GM19043 (cell line): ENCODE data around the gene RGPD3.
"Not testable (repeated sequence)": the region's sequence is repeated elsewhere in the genome, so short reads cannot be mapped to it uniquely, and the experiment has no call there.

Source experiments
- ATAC-seq: cut with Tn5 transposase; IDR thresholded peaks from one replicate; pipeline ENCODE4 v1.9.1; 2021; ENCODE audit warnings: low read depth; ENCODE audit not compliant: unreplicated experiment

Gene RGPD3

DNA sequence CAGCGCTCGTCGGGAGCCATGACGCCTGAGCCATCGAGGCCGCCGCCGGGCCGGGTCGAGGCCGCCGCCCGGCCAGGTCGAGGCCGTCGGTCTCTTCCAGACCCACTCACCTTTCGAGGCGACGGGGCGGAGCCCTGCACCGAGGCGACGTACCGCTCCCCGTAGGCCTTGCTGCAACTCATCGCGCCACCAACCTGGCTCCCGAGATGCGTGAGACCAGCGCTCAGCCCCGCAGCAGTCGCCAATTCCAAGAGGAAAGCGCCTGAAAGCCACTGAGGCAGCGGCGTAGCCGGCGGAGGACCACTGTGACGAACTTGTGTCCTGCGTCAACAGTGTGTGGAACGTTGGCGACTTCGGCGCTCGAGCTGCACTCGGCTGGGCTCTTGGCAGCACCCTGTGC is at the start of gene RGPD3:
Gene RGPD3, minus strand, starts transcription at position 307 of the 400 bp plus-strand sequence. Its CDS starts 125 bp downstream, at position 182.
- ATAC-seq = not testable (repeated sequence)

DNA sequence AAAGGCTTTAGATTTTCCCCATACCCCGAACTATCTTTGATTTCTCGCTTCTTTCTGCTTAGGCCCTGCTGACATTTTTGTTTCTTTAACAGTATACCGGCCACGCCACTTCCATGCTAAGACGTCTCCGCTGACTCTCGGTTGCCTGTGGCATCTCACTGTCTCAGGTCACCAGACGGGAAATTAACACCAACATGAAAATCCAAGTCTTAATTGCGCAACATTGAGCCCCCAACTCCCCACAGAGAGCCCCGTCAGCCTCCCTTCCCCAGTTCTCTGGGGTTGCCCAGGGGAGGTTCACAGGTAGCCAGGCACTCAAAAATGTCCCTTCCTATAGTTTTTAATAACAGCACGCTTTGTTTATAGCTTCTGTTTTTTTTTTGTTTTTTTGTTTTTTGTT is 49.1 kb upstream of the RGPD3 start:
- ATAC-seq = no peak

DNA sequence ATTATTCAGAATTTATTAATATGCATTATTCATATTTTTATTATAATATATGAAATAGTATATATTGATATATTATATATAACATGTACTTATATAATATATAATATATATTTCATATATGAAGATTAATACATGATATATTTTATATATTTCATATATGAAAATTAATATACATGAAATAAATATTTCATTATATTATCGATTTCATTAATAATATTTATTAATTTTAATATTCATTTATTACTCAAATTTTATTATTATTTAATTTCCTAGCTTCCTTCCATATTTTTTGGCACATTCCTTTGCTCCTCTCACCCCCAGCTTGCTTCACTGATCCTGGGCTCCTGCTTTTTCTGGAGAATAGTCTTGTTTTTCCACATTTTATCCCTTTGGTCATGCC is 48.7 kb upstream of the RGPD3 start:
- no peak for ATAC-seq

DNA sequence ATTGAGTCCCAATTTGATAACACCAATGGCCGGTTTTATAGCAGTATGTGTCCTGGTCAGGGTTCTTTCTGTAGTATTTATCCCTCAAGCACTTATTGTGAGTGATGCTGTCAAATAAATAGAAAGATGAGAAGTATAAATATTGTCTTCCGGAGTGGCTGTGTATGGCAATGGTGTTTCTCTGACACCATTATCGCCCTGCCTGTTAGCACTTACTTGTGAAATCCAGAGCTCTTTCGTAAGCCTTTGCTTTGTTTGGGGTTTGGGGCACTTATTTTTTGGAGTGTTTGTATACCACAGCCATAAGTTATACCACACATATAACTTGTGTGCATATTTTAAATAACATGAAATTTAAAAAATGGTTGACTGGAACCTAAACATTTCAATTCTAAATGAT is 48.2 kb upstream of the RGPD3 start:
- ATAC-seq = no peak

- ATAC-seq = not testable (repeated sequence)
Measured at GRCh38 chr2:106514827-106515226, 46.6 kb upstream of the RGPD3 start.

DNA sequence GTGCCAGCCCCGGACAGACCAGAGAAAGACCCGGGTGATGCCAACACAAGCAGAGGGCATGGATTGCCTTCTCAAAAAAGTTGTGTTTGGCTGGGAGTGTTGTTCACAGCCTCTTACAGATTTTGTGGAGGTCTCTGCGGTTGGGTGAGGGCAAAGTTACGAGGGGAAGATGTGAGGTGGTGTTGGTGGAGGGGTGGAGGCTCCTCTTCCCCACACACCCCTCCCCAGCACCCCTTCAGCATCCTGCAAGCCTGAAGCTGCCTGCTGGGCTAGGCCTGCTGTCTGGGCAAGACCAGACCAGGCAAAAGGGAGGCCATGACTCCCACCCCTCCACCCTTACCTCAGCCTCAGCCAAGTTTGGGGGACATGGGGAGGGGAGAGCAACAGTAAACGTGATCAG is 45.2 kb upstream of the RGPD3 start:
- ATAC-seq = not testable (repeated sequence)

DNA sequence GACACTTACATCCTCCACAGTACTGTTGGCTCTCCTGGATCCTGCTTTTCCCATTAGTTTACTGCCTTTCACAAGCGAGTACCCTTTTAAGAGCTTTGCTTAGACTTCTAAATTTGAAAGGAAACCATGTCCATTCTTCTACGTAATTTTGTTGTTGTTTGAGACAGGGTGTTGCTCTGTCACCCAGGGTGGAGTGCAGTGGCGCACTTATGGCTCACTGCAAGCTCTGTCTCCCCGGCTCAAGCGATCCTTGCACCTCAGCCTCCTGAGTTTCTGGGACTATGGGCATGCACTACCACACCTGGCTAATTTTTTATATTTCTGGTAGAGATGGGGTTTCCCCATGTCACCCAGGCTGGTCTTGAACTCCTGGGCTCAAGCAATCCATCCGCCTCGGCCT is 43.7 kb upstream of the RGPD3 start:
- not testable (repeated sequence) for ATAC-seq

- ATAC-seq = not testable (repeated sequence)
Measured at GRCh38 chr2:106511476-106511901, 43.3 kb upstream of the RGPD3 start.

GRCh38 chr2:106510791-106511190 is 42.6 kb upstream of the RGPD3 start:
- ATAC-seq = not testable (repeated sequence)

DNA sequence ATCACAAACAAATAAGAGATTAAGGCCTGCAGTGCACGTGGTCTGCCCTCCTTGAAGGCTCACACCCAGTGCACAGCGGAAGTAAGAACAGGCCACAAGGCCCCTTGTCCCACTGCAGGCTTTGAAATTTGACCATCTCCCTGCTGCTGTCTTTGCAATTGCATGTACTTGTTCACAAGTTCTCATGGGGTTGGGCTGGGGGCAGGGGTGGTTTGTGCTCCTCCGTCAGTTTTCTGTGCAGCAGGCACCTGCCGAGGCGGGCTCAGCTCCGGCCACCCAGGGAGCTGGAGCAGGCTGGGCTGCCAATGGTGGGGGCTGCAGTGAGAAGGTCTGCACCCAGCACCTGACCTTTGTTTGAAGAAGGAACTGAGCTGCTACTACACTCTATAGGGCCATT is 41.2 kb upstream of the RGPD3 start:
- not testable (repeated sequence) for ATAC-seq

DNA sequence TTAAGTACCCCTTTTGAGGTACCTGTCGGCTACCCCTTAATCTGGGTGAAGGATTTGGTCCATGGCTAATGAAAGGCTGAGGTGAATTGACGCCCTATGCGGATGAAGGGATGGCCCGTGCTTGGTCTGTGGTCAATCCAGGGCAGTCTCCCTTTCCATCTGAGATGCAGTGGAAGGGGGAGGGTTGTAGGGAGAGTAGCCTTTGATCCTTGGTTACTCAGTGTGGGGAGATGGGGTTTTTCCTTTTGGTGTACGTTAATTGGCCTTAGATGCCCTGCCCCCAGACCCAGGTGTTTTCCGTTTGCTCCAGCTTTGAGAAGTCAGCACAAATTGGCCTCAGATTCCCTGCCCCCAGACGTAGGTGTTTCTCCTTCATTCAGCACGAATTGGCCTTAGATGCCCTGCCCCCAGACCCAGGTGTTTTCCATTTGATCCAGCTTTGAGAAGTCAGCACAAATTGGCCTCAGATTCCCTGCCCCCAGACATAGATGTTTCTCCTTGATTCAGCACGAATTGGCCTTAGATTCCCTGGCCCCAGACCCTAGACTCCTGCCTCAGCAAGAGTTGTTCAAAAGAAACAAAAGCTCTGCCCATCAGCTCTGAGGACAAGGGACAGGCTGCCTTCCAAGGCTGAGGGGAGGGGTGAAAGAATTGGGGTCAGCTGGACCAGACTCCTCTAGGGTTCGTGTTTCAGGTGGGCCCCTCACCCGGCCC is 40.6 kb upstream of the RGPD3 start:
- ATAC-seq = not testable (repeated sequence)

DNA sequence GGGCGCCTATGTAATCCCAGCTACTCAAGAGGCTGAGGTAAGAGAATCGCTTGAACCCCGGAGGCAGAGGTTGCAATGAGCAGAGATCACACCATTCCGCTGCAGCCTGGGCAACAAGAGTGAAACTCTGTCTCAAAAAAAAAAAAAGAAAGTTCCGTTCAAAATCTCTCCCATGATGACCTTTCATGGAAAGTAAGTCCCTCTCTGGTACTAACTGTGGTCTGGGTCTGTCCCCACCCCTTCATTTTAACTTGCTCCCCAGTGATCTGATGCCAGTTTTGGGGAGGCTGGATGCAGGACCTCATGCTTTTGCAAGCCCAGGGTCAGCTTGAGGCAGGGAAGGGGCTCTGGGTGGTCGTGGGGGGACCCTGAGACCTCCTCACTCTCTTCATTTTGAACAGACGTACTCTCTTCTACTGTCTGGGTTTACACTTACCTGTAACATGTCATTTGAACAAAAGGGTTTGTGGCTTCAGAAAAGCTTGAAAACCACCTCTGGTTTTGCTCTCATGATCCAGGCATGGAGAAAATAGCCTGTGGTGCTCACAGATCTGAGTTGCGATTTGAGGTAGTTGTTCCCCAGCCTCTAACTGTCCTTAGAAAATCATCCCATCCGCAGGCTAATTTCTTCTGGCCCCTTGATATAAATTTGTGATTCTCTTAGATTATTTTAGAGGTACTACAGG is 37.9 kb upstream of the RGPD3 start:
- ATAC-seq = not testable (repeated sequence)

GRCh38 chr2:106504787-106505186 is 36.6 kb upstream of the RGPD3 start:
- not testable (repeated sequence) for ATAC-seq

DNA sequence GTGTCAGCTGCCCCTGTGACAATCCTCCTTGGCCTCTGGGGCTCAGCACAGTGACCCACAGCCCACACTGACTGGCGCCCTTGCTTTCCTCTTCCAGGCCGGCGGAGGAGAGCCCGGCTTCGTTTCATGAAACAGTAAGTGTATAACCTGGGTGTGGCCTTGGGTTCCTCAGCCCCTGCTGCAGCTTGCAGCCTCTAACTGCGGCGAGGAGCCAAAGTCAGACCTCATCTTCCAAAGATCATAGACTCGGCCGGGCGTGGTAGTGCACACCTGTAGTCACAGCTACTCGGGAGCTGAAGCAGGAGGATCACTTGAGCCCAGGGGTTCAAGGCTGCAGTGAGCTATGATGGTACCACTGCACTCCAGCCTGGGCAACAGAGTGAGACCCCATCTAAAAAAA is 36.0 kb upstream of the RGPD3 start:
- ATAC-seq = not testable (repeated sequence)

GRCh38 chr2:106502351-106502750 is 34.1 kb upstream of the RGPD3 start:
- not testable (repeated sequence) for ATAC-seq

DNA sequence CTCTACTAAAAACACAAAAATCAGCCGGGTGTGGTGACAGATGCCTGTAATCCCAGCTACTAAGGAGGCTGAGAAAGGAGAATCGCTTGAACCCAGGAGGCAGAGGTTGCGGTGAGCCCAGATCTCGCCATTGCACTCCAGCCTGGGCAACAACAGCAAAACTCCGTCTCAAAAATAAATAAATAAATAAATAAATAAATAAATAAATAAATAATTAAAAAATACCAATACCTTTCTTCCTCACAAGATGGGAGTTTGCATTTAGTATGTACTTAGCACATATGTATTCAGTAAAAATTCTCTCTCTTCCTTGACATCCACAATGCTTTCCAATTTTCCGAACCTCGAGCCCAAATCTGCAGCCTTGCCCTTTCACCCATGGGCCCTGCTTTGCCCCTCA is 32.1 kb upstream of the RGPD3 start:
- ATAC-seq = not testable (repeated sequence)

DNA sequence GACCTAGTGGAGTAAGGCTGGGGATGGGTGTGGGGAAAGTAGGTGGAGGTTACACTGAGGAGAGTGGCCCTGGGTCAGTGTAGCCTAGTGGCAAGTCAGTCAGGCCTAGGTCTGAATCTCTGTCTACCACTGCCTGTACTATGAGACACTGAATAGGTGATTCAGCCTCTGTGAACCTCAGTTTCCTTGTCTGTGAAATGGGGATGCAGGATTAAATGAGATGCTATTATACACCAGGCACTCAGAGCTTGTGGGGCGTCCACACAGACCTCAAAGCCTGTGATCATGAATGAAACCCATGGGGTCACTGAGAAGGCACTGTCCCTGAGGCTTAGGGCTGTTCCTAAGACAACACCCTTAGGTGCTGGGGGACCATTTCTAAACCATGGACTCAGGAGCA is 30.3 kb upstream of the RGPD3 start:
- ATAC-seq = not testable (repeated sequence)

DNA sequence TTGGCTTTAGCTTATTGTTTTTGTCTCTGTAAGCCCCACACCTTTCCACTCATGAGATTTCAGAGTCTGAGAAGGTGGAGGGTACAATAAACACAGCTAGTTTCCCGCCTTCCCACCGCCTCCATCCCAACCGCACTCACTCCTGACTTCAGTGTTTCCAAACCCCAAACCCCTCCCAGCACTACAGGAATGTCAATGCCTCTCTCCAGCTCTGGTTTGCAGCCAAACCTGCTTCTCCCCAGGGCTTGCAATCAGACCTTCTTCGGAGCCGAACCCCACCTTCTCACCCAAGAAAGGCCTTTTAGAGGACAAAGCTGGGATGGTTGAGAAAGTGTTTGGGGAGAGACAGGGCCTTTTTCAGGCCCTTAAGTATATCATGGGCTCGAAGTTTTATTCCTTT is 24.7 kb upstream of the RGPD3 start:
- ATAC-seq = not testable (repeated sequence)

GRCh38 chr2:106492399-106492798 is 24.2 kb upstream of the RGPD3 start:
- not testable (repeated sequence) for ATAC-seq

DNA sequence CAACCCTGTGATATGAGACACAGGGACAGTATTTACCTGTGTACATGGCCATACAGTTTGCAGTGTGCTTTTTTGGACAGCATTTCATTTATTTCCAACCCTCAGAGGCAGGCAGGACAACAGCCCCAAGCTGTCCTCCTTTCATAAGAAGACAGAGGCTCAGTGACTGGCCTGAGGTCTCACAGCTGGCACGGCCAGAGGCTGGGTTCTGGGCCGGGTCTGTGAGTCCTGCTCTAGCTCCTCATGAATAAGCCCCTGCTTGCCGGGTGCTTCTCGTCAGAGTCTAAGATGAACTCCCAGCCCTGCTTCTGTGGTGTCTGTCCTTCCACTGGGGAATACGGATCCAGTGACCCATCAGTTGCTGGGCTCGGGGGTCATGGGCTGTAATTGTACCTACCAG is 21.5 kb upstream of the RGPD3 start:
- ATAC-seq = not testable (repeated sequence)

DNA sequence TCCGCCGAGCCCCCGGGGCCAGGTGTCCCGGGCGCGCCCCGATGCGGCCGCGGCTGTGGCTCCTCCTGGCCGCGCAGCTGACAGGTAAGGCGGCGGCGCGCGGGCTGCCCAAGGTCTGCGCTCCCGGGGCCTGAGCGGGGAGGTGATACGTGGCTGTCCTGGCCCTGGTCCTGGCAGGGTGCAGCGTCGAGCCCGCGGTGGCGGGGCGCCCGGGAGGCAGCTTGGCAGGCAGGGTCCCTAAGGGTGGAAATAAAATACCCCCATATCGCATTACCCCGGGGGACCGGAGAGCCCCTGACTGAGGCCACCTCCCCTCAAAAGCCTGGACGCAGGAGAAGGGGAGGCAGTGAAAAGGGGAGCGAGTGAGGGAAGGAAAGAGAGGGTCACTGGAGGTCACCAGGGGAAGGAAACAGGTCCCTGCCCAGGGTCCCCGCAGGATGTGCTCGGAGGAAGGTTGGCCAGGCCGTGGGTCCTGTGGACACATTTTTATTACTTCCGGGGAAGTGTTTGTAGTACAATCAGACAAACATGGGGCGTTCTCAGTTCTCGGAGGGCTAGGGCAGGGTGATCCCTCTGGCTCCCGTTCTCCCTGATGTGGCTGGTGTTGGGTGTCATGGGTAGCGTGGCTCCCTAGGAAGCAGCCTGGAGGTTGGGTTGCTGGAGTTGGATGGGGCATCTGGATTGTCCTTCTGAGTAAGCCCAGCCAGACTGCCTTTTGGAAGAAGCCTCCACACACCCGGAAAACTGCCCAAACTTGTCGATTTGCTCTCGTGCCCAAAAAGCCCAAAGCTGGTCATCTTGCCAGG is 19.4 kb upstream of the RGPD3 start:
- not testable (repeated sequence) for ATAC-seq
